OCI-LY7 (cell line): Measurements from ENCODE around the gene ELP4.

Experiments used
- CTCF ChIP-seq: fragments of 200-600 bp; sonication (generic); conservative IDR thresholded peaks from 2 replicates; pipeline ENCODE4 v1.5.1; 2014; ENCODE audit warnings: mild to moderate bottlenecking, antibody characterized with exemption, low read length, moderate library complexity, mixed read lengths
- EZH2phosphoT487 ChIP-seq: fragments of 200-600 bp; sonication (generic); IDR thresholded peaks from 2 replicates; pipeline ENCODE4 v1.6.1; 2018; ENCODE audit warnings: low read depth, borderline replicate concordance, mild to moderate bottlenecking, mixed run types, antibody characterized with exemption, low read length, moderate library complexity, mixed read lengths

- no peak for TF ChIP-seq CTCF
- TF ChIP-seq EZH2phosphoT487 = no peak
These were observed 127.4 kb downstream of the ELP4 start for GRCh38 chr11:31636983-31637382.
